ENCODE measurements around the gene JAM3.

Gene JAM3

GRCh38 chr11:134068829-134069425 lies at the start of gene JAM3:
JAM3 (plus strand) TSS chr11:134069072; CDS start chr11:134069084, 12 bp downstream.
- peak within 1 kb of the TSS; percentile 93 for H3K4me3 ChIP-seq
- DNase-seq (ENCODE audit: low read depth, low spot score), result peak; percentile 42
- TF ChIP-seq FOXP2 (optimal IDR thresholded peaks at IDR 0.05; ENCODE audit: control extremely low read depth, extremely low read length, insufficient read depth) (no peak), POLR2AphosphoS5 (IDR thresholded peaks at IDR 0.05; ENCODE audit: borderline replicate concordance, low read depth, low read length) (peak; percentile 92)
- H3K9me3 ChIP-seq (ENCODE audit: low read depth, low read length), result no peaks in the 10 kb centered on the region
- no peak within 1 kb of the TSS for H3K27ac ChIP-seq
- no peaks in the 10 kb centered on the region for H3K36me3 ChIP-seq (ENCODE audit: insufficient read depth, low read length)
- peak within 1 kb of the TSS; percentile 75 for H3K9ac ChIP-seq (ENCODE audit: insufficient read length)

GRCh38 chr11:134019500-134019899 lies 49.4 kb upstream of the JAM3 start:
- no peak for DNase-seq (ENCODE audit: low read depth, low spot score)
- no peaks in the 10 kb centered on the region for H3K36me3 ChIP-seq (ENCODE audit: insufficient read depth, low read length)
- no peak overlapping the region for H3K4me3 ChIP-seq
- H3K27ac ChIP-seq, result no peak overlapping the region
- TF ChIP-seq EZH2 (IDR thresholded peaks at IDR 0.05) (no peak), FOXP2 (optimal IDR thresholded peaks at IDR 0.05; ENCODE audit: control extremely low read depth, extremely low read length, insufficient read depth) (no peak), POLR2AphosphoS5 (IDR thresholded peaks at IDR 0.05; ENCODE audit: borderline replicate concordance, low read depth, low read length) (no peak)
- H3K9me3 ChIP-seq (ENCODE audit: low read depth, low read length), result no peaks in the 10 kb centered on the region
- H3K9ac ChIP-seq (ENCODE audit: insufficient read length), result no peak overlapping the region

GRCh38 chr11:134020598-134020997 lies 48.3 kb upstream of the JAM3 start:
- Histone ChIP-seq H3K4me3 (no peak overlapping the region), H3K9ac (ENCODE audit: insufficient read length) (no peak overlapping the region), H3K27ac (no peak overlapping the region), H3K36me3 (ENCODE audit: insufficient read depth, low read length) (no peaks in the 10 kb centered on the region), H3K9me3 (ENCODE audit: low read depth, low read length) (no peaks in the 10 kb centered on the region)
- no peak for TF ChIP-seq POLR2AphosphoS5 (IDR thresholded peaks at IDR 0.05; ENCODE audit: borderline replicate concordance, low read depth, low read length)
- no peak for DNase-seq (ENCODE audit: low read depth, low spot score)

GRCh38 chr11:134021326-134021725 lies 47.5 kb upstream of the JAM3 start:
- no peak overlapping the region for H3K4me3 ChIP-seq
- DNase-seq (ENCODE audit: low read depth, low spot score), result no peak
- H3K27ac ChIP-seq, result no peak overlapping the region
- H3K9me3 ChIP-seq (ENCODE audit: low read depth, low read length), result no peaks in the 10 kb centered on the region
- H3K36me3 ChIP-seq (ENCODE audit: insufficient read depth, low read length), result no peaks in the 10 kb centered on the region
- TF ChIP-seq EZH2 (IDR thresholded peaks at IDR 0.05) (no peak), POLR2AphosphoS5 (IDR thresholded peaks at IDR 0.05; ENCODE audit: borderline replicate concordance, low read depth, low read length) (no peak)
- no peak overlapping the region for H3K9ac ChIP-seq (ENCODE audit: insufficient read length)

- H3K9me3 ChIP-seq (ENCODE audit: low read depth, low read length), result no peaks in the 10 kb centered on the region
- no peak overlapping the region for H3K4me3 ChIP-seq
- TF ChIP-seq FOXP2 (optimal IDR thresholded peaks at IDR 0.05; ENCODE audit: control extremely low read depth, extremely low read length, insufficient read depth), result no peak
- TF ChIP-seq EZH2 (IDR thresholded peaks at IDR 0.05), result no peak
- TF ChIP-seq POLR2AphosphoS5 (IDR thresholded peaks at IDR 0.05; ENCODE audit: borderline replicate concordance, low read depth, low read length), result no peak
- H3K9ac ChIP-seq (ENCODE audit: insufficient read length), result no peak overlapping the region
- H3K36me3 ChIP-seq (ENCODE audit: insufficient read depth, low read length), result no peaks in the 10 kb centered on the region
- no peak overlapping the region for H3K27ac ChIP-seq
- DNase-seq (ENCODE audit: low read depth, low spot score), result no peak
These were observed 46.1 kb upstream of the JAM3 start for GRCh38 chr11:134022748-134023147.

- TF ChIP-seq POLR2AphosphoS5 (IDR thresholded peaks at IDR 0.05; ENCODE audit: borderline replicate concordance, low read depth, low read length) (no peak), EZH2 (IDR thresholded peaks at IDR 0.05) (no peak), FOXP2 (optimal IDR thresholded peaks at IDR 0.05; ENCODE audit: control extremely low read depth, extremely low read length, insufficient read depth) (no peak)
- Histone ChIP-seq H3K36me3 (ENCODE audit: insufficient read depth, low read length) (no peaks in the 10 kb centered on the region), H3K9ac (ENCODE audit: insufficient read length) (no peak overlapping the region), H3K4me3 (no peak overlapping the region), H3K9me3 (ENCODE audit: low read depth, low read length) (no peaks in the 10 kb centered on the region), H3K27ac (no peak overlapping the region)
- DNase-seq (ENCODE audit: low read depth, low spot score), result no peak
These were observed 44.3 kb upstream of the JAM3 start for GRCh38 chr11:134024420-134025081.

- Histone ChIP-seq H3K9me3 (ENCODE audit: low read depth, low read length) (no peaks in the 10 kb centered on the region), H3K36me3 (ENCODE audit: insufficient read depth, low read length) (no peaks in the 10 kb centered on the region), H3K4me3 (no peak overlapping the region), H3K9ac (ENCODE audit: insufficient read length) (no peak overlapping the region), H3K27ac (no peak overlapping the region)
- TF ChIP-seq EZH2 (IDR thresholded peaks at IDR 0.05), result no peak
- TF ChIP-seq FOXP2 (optimal IDR thresholded peaks at IDR 0.05; ENCODE audit: control extremely low read depth, extremely low read length, insufficient read depth), result no peak
- TF ChIP-seq POLR2AphosphoS5 (IDR thresholded peaks at IDR 0.05; ENCODE audit: borderline replicate concordance, low read depth, low read length), result no peak
- DNase-seq (ENCODE audit: low read depth, low spot score), result no peak
These were observed 43.8 kb upstream of the JAM3 start for GRCh38 chr11:134025082-134025429.

- no peak overlapping the region for H3K9ac ChIP-seq (ENCODE audit: insufficient read length)
- H3K36me3 ChIP-seq (ENCODE audit: insufficient read depth, low read length), result no peaks in the 10 kb centered on the region
- TF ChIP-seq POLR2AphosphoS5 (IDR thresholded peaks at IDR 0.05; ENCODE audit: borderline replicate concordance, low read depth, low read length), result no peak
- TF ChIP-seq EZH2 (IDR thresholded peaks at IDR 0.05), result no peak
- no peak for TF ChIP-seq FOXP2 (optimal IDR thresholded peaks at IDR 0.05; ENCODE audit: control extremely low read depth, extremely low read length, insufficient read depth)
- DNase-seq (ENCODE audit: low read depth, low spot score), result no peak
- H3K4me3 ChIP-seq, result no peak overlapping the region
- H3K9me3 ChIP-seq (ENCODE audit: low read depth, low read length), result no peaks in the 10 kb centered on the region
- no peak overlapping the region for H3K27ac ChIP-seq
These were observed 42.1 kb upstream of the JAM3 start for GRCh38 chr11:134026655-134027343.

All from SK-N-MC (cell line).